ENCODE measurements around the gene TMEM200C.
"Not testable (repeated sequence)": the region's sequence is repeated elsewhere in the genome, so short reads cannot be mapped to it uniquely, and the experiment has no call there.

Gene TMEM200C

GRCh38 chr18:5891184-5891853 lies 4.0 kb downstream of the TMEM200C start:
- no peak for DNase-seq

GRCh38 chr18:5890331-5891183 lies 4.8 kb downstream of the TMEM200C start:
- no peak for DNase-seq

- DNase-seq: no peak
Observed at GRCh38 chr18:5885361-5885760, 10.0 kb downstream of the TMEM200C start.

- DNase-seq: no peak
Observed at GRCh38 chr18:5884375-5884774, 10.9 kb downstream of the TMEM200C start.

GRCh38 chr18:5879479-5879882 lies 15.8 kb downstream of the TMEM200C start:
- DNase-seq: no peak

- no peak for DNase-seq
Observed at GRCh38 chr18:5876891-5877290, 18.4 kb downstream of the TMEM200C start.

- DNase-seq: no peak
Observed at GRCh38 chr18:5874336-5874735, 21.0 kb downstream of the TMEM200C start.

GRCh38 chr18:5872886-5873285 lies 22.4 kb downstream of the TMEM200C start:
- DNase-seq: no peak

GRCh38 chr18:5871426-5871825 lies 23.9 kb downstream of the TMEM200C start:
- DNase-seq: no peak

GRCh38 chr18:5868218-5868854 lies 27.0 kb downstream of the TMEM200C start:
- peak; percentile 62 for DNase-seq

- no peak for DNase-seq
Observed at GRCh38 chr18:5865521-5865920, 29.8 kb downstream of the TMEM200C start.

- DNase-seq: not testable (repeated sequence)
Observed at GRCh38 chr18:5862127-5862526, 33.2 kb downstream of the TMEM200C start.

- no peak for DNase-seq
Observed at GRCh38 chr18:5857180-5857579, 38.1 kb downstream of the TMEM200C start.

GRCh38 chr18:5853253-5853652 lies 42.1 kb downstream of the TMEM200C start:
- DNase-seq: no peak

GRCh38 chr18:5851998-5852397 lies 43.3 kb downstream of the TMEM200C start:
- DNase-seq: no peak

GRCh38 chr18:5842653-5843052 lies 52.7 kb downstream of the TMEM200C start:
- no peak for DNase-seq

- no peak for DNase-seq
Observed at GRCh38 chr18:5841518-5841917, 53.8 kb downstream of the TMEM200C start.

GRCh38 chr18:5840547-5840946 lies 54.8 kb downstream of the TMEM200C start:
- no peak for DNase-seq

- DNase-seq: no peak
Observed at GRCh38 chr18:5840025-5840424, 55.3 kb downstream of the TMEM200C start.

GRCh38 chr18:5839102-5839501 lies 56.2 kb downstream of the TMEM200C start:
- no peak for DNase-seq

Measured in NCI-H1048 (cell line).